GM12878 (cell line): Measurements from ENCODE around the gene ATP2A2. TPM values are rescaled to one million over a fixed set of nuclear protein-coding genes. Genes with fewer than 3 reads are reported as not detected.
"Not testable (repeated sequence)": the region's sequence is repeated elsewhere in the genome, so short reads cannot be mapped to it uniquely, and the experiment has no call there.

Experiments used
- ATAC-seq: fragments of 200-7000 bp; cut with Tn5 transposase; 3 replicates; pipeline ENCODE4 v1.9.1; 2020; ENCODE audit warnings: mild to moderate bottlenecking, moderate library complexity
- BruUV-seq: library from RNA; stranded (reverse); fragments of 400-500 nt; replicated peaks from 2 replicates; lab custom pipeline; 2021; lab: Mats Ljungman, UMichigan
- CTCF ChIA-PET: fragments of 300-600 bp; sonication (Branson Sonifier 250); formaldehyde crosslinking; extraction: SDS; loops from one replicate; lab custom pipeline; 2021; ENCODE audit warnings: inconsistent platforms; lab: Yijun Ruan, JAX
- POLR2A ChIA-PET: fragments of 350-600 bp; formaldehyde crosslinking; extraction: SDS; loops from one replicate; lab custom pipeline; 2021; ENCODE audit warnings: inconsistent platforms; lab: Charles Lee
- RAD21 ChIA-PET: fragments of 300-600 bp; sonication (Branson Sonifier 250); formaldehyde crosslinking; loops from one replicate; lab custom pipeline; 2023; ENCODE audit warnings: antibody characterized with exemption; ENCODE audit not compliant: unreplicated experiment; lab: Charles Lee
- SMC1A ChIA-PET: fragments of 300-600 bp; sonication (Branson Sonifier 250); formaldehyde crosslinking; loops from one replicate; lab custom pipeline; 2023; ENCODE audit not compliant: unreplicated experiment, uncharacterized antibody; lab: Charles Lee
- DNase-seq: peaks from one replicate; pipeline ENCODE4 v3.0.0-alpha.2; 2011; ENCODE audit warnings: low read depth, low spot score
- FAIRE-seq: peaks from 3 replicates; lab custom pipeline; 2011; peaks lifted over from hg19 to GRCh38; lab: Jason Lieb, UNC
- H2AFZ ChIP-seq: 2 replicates; pipeline ENCODE4 v1.6.0; 2011; ENCODE audit warnings: low read depth, low read length, control low read depth; ENCODE audit not compliant: control insufficient read depth
- H3K27ac ChIP-seq: 2 replicates; pipeline ENCODE4 v1.5.1; 2011; ENCODE audit warnings: control low read depth; ENCODE audit not compliant: control insufficient read depth, insufficient read depth
- H3K27me3 ChIP-seq, 2 experiments: replicated peaks in 1 of 2; 2 replicates each; pipeline versions ENCODE4 v1.6.0 to v1.6.1; 2011; ENCODE audit warnings: low read length in 1 of 2; ENCODE audit not compliant: control insufficient read depth in 2 of 2, insufficient read depth in 2 of 2
- H3K36me3 ChIP-seq, 2 experiments: 2 replicates each; pipeline ENCODE4 v1.5.1; 2011; ENCODE audit warnings: low read length in 1 of 2; ENCODE audit not compliant: control insufficient read depth in 2 of 2, insufficient read depth in 2 of 2
- H3K4me1 ChIP-seq: 2 replicates; pipeline ENCODE4 v1.6.1; 2011; ENCODE audit warnings: mild to moderate bottlenecking, low read length, moderate library complexity, mixed read lengths; ENCODE audit not compliant: control insufficient read depth, insufficient read depth
- H3K4me2 ChIP-seq: 2 replicates; pipeline ENCODE4 v1.6.0; 2011; ENCODE audit warnings: control low read depth; ENCODE audit not compliant: control insufficient read depth, insufficient read depth
- H3K4me3 ChIP-seq: fragments of 200-600 bp; sonication (generic); 2 replicates; pipeline ENCODE4 v1.5.1; 2016
- H3K79me2 ChIP-seq: 2 replicates; pipeline ENCODE4 v1.6.0; 2011; ENCODE audit warnings: low read length; ENCODE audit not compliant: control insufficient read depth, insufficient read depth
- H3K9ac ChIP-seq: 2 replicates; pipeline ENCODE4 v1.8.0; 2011; ENCODE audit warnings: low read length, control low read depth, mixed read lengths; ENCODE audit not compliant: control insufficient read depth, insufficient read depth
- H3K9me3 ChIP-seq: replicated peaks from 3 replicates; pipeline ENCODE4 v1.5.1; 2011; ENCODE audit warnings: mild to moderate bottlenecking, low read length; ENCODE audit not compliant: control insufficient read depth, insufficient read depth
- H4K20me1 ChIP-seq: 2 replicates; pipeline ENCODE4 v1.6.0; 2011; ENCODE audit not compliant: control insufficient read depth, insufficient read depth
- CEBPB ChIP-seq, 2 experiments: fragments of 150-350 bp in 1 of 2; IDR thresholded peaks; 2 replicates each; pipeline ENCODE4 v1.6.1; 2012 to 2014; ENCODE audit warnings: low read depth in 2 of 2, low read length in 2 of 2, borderline replicate concordance in 1 of 2, inconsistent platforms in 1 of 2
- DPF2 ChIP-seq: fragments of 450-650 bp; IDR thresholded peaks from 2 replicates; pipeline ENCODE4 v1.6.1; 2017; ENCODE audit warnings: mild to moderate bottlenecking
- ZNF384 ChIP-seq: IDR thresholded peaks from 2 replicates; pipeline ENCODE4 v1.6.1; 2012; ENCODE audit warnings: low read depth, mild to moderate bottlenecking, low read length, improper control_type of control experiment, borderline replicate concordance
- WGBS: methylation state at CpG from one replicate; pipeline ENCODE4 v1.1.6; 2016; ENCODE audit warnings: low lambda C conversion rate; ENCODE audit not compliant: insufficient replicate concordance, insufficient coverage; ENCODE audit errors: missing lambda C conversion rate; 5-methylcytosine and 5-hydroxymethylcytosine counted together
- in situ Hi-C: fragments of 300-500 bp; cut with MboI; formaldehyde crosslinking; loops from 9 replicates; pipeline ENCODE4 v1.14.3; 2018; ENCODE audit warnings: mixed read lengths
- intact Hi-C: fragments of 100-400 bp; cut with micrococcal nuclease; formaldehyde crosslinking; loops from one replicate; pipeline ENCODE4 v1.14.2; 2022; ENCODE audit not compliant: unreplicated experiment
- polyA plus RNA-seq, 11 experiments: library from polyadenylated mRNA; depleted of rRNA in 4 of 11; unstranded in 6 of 11; stranded (reverse) in 5 of 11; fragments of >200 nt; fragmentation: Nextera tagmentation in 4 of 11; fragmentation: Illumina TruSeq in 1 of 11; extraction: Ambion mirVana in 4 of 11; extraction: Trizol in 1 of 11; gene quantifications; 1 replicate in 1 of 11; 2 replicates in 10 of 11; pipeline versions ENCODE4 v1.2.1 to v1.2.3, GENCODE V29; 2011 to 2016; ENCODE audit warnings: inconsistent platforms in 2 of 11, missing spikeins in 2 of 11, low read depth in 1 of 11
- total RNA-seq, 4 experiments: library from RNA; depleted of rRNA in 3 of 4; stranded (reverse); fragments of >200 nt in 3 of 4; fragmentation: Illumina TruSeq in 1 of 4; extraction: Trizol in 1 of 4; gene quantifications; 2 replicates each; pipeline versions ENCODE4 v1.2.1 to v1.2.3, GENCODE V29; 2013 to 2021
- TF ChIP-seq, protein P1 (sequence below): fragments of 450-650 bp; IDR thresholded peaks from 2 replicates; pipeline ENCODE4 v1.6.1; 2014; ENCODE audit warnings: mild to moderate bottlenecking
- TF ChIP-seq, protein P2 (sequence below): fragments of 450-650 bp; IDR thresholded peaks from 2 replicates; pipeline ENCODE4 v1.6.1; 2017; ENCODE audit warnings: antibody characterized with exemption, mild to moderate bottlenecking, moderate library complexity

Gene ATP2A2
- total and polyA plus RNA-seq, 10 of the 15 experiments (the other 5 are each of a cell fraction or from before 2014, with no cell fraction given), result 3.7 to 133 (median 34.4) TPM

DNA sequence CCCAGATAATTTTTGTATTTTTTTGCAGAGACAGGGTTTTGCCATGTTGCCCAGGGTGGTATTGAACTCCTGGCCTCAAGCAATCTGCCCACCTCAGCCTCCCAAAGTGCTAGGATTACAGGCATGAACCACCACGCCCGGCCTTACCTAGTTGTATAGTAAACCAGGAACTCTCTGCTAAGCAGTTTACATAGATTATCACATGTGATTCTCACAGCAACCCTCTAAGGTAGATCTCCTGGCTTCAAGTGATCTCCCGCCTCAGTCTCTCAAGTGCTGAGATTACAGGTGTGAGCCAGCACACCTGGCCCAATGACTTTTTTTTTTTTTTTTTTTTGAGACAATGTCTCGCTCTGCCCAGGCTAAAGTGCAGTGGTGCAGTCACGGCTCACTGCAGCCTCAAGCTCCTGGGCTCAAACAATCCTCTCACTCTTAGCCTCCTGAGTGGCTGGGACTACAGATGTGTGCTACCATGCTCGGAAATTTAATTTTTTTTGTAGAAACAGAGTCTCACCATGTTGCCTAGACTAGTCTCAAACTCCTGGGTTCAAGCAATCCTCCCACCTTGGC is 26.0 kb upstream of the ATP2A2 start:
- no peaks in the 10 kb centered on the region for H3K36me3 ChIP-seq
- H3K9me3 ChIP-seq, result no peaks in the 10 kb centered on the region
- WGBS, result 52% methylated on average over 6 of the region's 6 CpGs
- H3K27ac ChIP-seq, result no peak overlapping the region
- RAD21 ChIA-PET, result no interaction called here
- SMC1A ChIA-PET, result no interaction called here
- no peaks in the 10 kb centered on the region for H4K20me1 ChIP-seq
- in situ Hi-C loops, result no loop called here
- no peak overlapping the region for H3K9ac ChIP-seq
- H3K27me3 ChIP-seq, result no peaks in the 10 kb centered on the region
- CTCF ChIA-PET, result no interaction called here
- POLR2A ChIA-PET, result no interaction called here
- no peaks in the 10 kb centered on the region for H3K79me2 ChIP-seq
- H3K4me1 ChIP-seq, result no peaks in the 10 kb centered on the region
- no peak for DNase-seq
- intact Hi-C loops, result no loop called here
- no peak for ATAC-seq
- no peak overlapping the region for H3K4me2 ChIP-seq
- H2AFZ ChIP-seq, result no peak overlapping the region
- TF ChIP-seq, protein P1, sequence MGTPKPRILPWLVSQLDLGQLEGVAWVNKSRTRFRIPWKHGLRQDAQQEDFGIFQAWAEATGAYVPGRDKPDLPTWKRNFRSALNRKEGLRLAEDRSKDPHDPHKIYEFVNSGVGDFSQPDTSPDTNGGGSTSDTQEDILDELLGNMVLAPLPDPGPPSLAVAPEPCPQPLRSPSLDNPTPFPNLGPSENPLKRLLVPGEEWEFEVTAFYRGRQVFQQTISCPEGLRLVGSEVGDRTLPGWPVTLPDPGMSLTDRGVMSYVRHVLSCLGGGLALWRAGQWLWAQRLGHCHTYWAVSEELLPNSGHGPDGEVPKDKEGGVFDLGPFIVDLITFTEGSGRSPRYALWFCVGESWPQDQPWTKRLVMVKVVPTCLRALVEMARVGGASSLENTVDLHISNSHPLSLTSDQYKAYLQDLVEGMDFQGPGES, result no peak
- TF ChIP-seq, protein P2, sequence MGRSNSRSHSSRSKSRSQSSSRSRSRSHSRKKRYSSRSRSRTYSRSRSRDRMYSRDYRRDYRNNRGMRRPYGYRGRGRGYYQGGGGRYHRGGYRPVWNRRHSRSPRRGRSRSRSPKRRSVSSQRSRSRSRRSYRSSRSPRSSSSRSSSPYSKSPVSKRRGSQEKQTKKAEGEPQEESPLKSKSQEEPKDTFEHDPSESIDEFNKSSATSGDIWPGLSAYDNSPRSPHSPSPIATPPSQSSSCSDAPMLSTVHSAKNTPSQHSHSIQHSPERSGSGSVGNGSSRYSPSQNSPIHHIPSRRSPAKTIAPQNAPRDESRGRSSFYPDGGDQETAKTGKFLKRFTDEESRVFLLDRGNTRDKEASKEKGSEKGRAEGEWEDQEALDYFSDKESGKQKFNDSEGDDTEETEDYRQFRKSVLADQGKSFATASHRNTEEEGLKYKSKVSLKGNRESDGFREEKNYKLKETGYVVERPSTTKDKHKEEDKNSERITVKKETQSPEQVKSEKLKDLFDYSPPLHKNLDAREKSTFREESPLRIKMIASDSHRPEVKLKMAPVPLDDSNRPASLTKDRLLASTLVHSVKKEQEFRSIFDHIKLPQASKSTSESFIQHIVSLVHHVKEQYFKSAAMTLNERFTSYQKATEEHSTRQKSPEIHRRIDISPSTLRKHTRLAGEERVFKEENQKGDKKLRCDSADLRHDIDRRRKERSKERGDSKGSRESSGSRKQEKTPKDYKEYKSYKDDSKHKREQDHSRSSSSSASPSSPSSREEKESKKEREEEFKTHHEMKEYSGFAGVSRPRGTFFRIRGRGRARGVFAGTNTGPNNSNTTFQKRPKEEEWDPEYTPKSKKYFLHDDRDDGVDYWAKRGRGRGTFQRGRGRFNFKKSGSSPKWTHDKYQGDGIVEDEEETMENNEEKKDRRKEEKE, result no peak
- TF ChIP-seq CEBPB (IDR thresholded peaks at IDR 0.05; ENCODE audit: borderline replicate concordance in 1 of 2, low read depth in 2 of 2, low read length in 2 of 2), result no peak
- no peak for TF ChIP-seq DPF2
- TF ChIP-seq ZNF384, result no peak
- BruUV-seq, result no TSS peak
- peak; percentile 70 for FAIRE-seq
- no peak overlapping the region for H3K4me3 ChIP-seq

DNA sequence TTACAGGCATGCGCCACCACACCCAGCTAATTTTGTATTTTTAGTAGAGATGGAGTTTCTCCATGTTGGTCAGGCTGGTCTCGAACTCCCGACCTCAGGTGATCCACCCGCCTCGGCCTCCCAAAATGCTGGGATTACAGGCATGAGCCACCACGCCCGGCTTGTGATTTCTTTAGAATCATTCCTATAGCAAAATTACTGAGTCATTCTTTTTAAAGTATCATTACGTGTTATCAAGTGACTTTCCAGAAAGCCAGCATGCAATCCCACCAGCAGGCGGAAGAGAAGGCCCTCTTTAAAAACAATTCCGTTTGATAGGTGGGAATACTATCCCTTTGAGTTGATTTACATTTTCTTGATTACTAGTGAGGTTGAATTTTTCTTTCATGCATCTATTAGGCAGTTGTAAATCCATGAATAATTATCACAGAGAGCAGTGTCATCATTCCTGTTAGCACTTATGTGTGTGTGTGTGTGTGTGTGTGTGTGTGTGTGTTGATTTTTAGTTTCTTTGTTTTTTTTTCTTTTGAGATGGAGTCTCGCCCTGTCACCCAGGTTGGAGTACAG is 25.1 kb upstream of the ATP2A2 start:
- H4K20me1 ChIP-seq, H3K4me2 ChIP-seq, H3K4me3 ChIP-seq, in situ Hi-C loops, H3K9ac ChIP-seq, FAIRE-seq, RAD21 ChIA-PET, H3K4me1 ChIP-seq, ATAC-seq, H3K27ac ChIP-seq, H2AFZ ChIP-seq, intact Hi-C loops, H3K27me3 ChIP-seq, SMC1A ChIA-PET, H3K36me3 ChIP-seq, BruUV-seq, POLR2A ChIA-PET, H3K79me2 ChIP-seq, DNase-seq, H3K9me3 ChIP-seq: not testable (repeated sequence)
- 84% methylated on average over 11 of the region's 11 CpGs for WGBS
- CTCF ChIA-PET, result interaction anchor here (0.8 kb wide), 1 partner anchor 29 kb away, joined by 3 read pairs; no protein-coding TSS in a partner anchor
